ENCODE results near the gene THRAP3. TPM values are rescaled to one million over a fixed set of nuclear protein-coding genes. Genes with fewer than 3 reads are reported as not detected.
"Not testable (repeated sequence)": the region's sequence is repeated elsewhere in the genome, so short reads cannot be mapped to it uniquely, and the experiment has no call there.

Gene THRAP3
- total and polyA plus RNA-seq, 4 experiments from 2014 or later, result 58.5 to 130 (median 113) TPM

DNA sequence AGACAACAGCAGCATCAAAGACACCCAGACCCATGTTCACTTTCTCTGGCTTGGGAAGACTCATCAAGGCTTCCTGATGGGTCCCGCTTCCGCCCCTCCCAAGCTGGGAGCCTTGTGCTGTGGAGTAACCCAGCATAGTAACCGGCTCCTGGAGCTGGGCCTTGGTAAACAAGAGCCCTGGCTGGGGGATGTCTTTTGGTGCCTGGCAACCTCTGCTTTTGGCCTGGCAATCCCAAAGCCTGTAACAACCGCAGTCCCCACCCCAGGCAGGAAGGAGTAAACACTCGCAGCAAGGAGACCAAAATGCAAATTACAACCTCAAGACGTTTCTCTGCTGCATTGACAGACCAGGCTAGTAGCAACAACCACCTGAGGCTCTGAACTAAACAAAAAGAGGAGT is 16.9 kb upstream of the THRAP3 start:
- Histone ChIP-seq H3K9me3 (ENCODE audit: control insufficient read depth in 1 of 2, low read length in 2 of 2) (no peaks in the 10 kb centered on the region), H3K27me3 (ENCODE audit: insufficient read depth, low read length) (no peaks in the 10 kb centered on the region), H3K27ac (ENCODE audit: low read depth, low read length) (no peak overlapping the region), H3K4me3 (ENCODE audit: low read length in 2 of 2) (no peak overlapping the region), H3K4me1 (ENCODE audit: insufficient read depth, low read length) (no peaks in the 10 kb centered on the region), H3K36me3 (ENCODE audit: insufficient read depth, low read length) (no peaks in the 10 kb centered on the region)
- Mint-ChIP-seq H3K27ac (peak overlapping the region in 1 of 7 donors; percentile 12), H3K27me3 (peaks cover 0 to 1% of the 10 kb centered on the region in 2 donors), H3K9me3 (no peaks in the 10 kb centered on the region), H3K36me3 (no peaks in the 10 kb centered on the region), H3K4me3 (no peak overlapping the region), H3K4me1 (peaks cover 0 to 2% (median 0%) of the 10 kb centered on the region in 4 donors)
- CTCF ChIA-PET (ENCODE audit: partially characterized antibody), result interaction anchor here (1.2 kb wide), 1 partner anchor 17 kb away, joined by 3 read pairs; the partner anchor contains the start of gene THRAP3
- no peak for DNase-seq
- intact Hi-C loops (cut with micrococcal nuclease), result no loop called here
- POLR2A ChIA-PET (ENCODE audit: partially characterized antibody), result no interaction called here

DNA sequence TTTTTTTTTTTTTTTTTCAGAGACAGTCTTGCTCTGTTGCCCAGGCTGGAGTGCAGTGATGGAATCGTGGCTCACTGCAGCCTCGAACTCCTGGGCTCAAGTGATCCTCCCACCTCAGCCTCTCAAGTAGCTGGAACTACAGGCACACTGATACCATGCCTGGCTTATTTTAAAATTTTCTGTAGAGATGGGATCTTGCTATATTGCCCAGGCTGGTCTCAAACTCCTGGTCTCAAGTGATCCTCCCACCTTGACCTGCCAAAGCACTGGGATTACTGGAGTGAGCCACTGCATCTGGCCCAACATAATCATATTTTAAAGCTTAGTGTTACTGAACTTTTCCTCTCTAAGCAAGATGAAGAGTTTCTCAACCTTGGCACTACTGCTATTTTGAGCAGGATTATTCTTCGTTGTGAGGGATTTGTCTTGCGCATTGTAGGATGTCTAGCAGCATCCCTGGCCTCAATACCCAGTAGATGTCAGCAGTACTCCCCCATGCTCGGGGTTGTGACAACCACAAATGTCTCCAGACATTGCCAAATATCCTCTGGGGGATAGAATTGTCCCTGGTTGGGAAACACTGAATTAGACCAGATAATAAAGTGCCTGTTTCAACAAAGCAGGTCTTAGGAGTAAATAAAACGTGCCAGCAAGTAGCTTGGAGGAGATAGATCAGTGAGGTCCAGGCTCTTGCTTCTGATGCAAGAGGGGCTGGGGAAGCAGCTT is 15.1 kb upstream of the THRAP3 start:
- Mint-ChIP-seq H3K27me3 (no peaks in the 10 kb centered on the region), H3K4me1 (peaks cover 0 to 2% (median under 1%) of the 10 kb centered on the region in 4 donors), H3K36me3 (no peaks in the 10 kb centered on the region), H3K27ac (no peak overlapping the region), H3K4me3 (no peak overlapping the region), H3K9me3 (no peaks in the 10 kb centered on the region)
- Histone ChIP-seq H3K4me3 (ENCODE audit: low read length in 2 of 2) (no peak overlapping the region), H3K27ac (ENCODE audit: low read depth, low read length) (no peak overlapping the region), H3K4me1 (ENCODE audit: insufficient read depth, low read length) (no peaks in the 10 kb centered on the region), H3K9me3 (ENCODE audit: control insufficient read depth in 1 of 2, low read length in 2 of 2) (no peaks in the 10 kb centered on the region), H3K36me3 (ENCODE audit: insufficient read depth, low read length) (no peaks in the 10 kb centered on the region), H3K27me3 (ENCODE audit: insufficient read depth, low read length) (no peaks in the 10 kb centered on the region)
- DNase-seq, result no peak
- ChIA-PET POLR2A (ENCODE audit: partially characterized antibody) (no interaction called here), CTCF (ENCODE audit: partially characterized antibody) (no interaction called here)
- intact Hi-C loops (cut with micrococcal nuclease), result no loop called here

DNA sequence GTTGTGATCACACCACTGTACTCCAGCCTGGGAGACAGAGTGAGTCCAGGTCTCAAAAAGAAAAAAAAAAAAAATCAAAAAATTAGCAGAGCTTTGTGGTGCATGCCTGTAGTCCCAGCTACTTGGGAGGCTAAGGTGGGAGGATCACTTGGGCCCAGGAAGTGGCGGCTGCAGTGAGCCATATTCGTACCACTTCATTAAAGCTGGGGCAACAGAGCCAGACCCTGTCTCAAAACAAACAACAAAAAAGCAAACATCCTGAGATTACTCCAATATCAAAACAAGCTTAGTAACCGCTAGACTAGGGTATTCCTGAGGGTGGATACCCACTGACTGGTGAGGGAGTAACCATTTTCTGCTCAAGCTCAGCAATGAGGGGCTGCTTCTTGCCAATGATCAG is 12.9 kb upstream of the THRAP3 start:
- Mint-ChIP-seq H3K27ac (no peak overlapping the region), H3K27me3 (no peaks in the 10 kb centered on the region), H3K4me1 (peaks cover 0 to 2% (median under 1%) of the 10 kb centered on the region in 4 donors), H3K36me3 (no peaks in the 10 kb centered on the region), H3K9me3 (no peaks in the 10 kb centered on the region), H3K4me3 (no peak overlapping the region)
- no peak overlapping the region for H3K4me3 ChIP-seq (ENCODE audit: low read length in 2 of 2)
- H3K4me1 ChIP-seq (ENCODE audit: insufficient read depth, low read length), result no peaks in the 10 kb centered on the region
- H3K9me3 ChIP-seq (ENCODE audit: control insufficient read depth in 1 of 2, low read length in 2 of 2), result no peaks in the 10 kb centered on the region
- intact Hi-C loops (cut with micrococcal nuclease), result no loop called here
- no peak for DNase-seq
- POLR2A ChIA-PET (ENCODE audit: partially characterized antibody), result interaction anchor here (1.0 to 1.4 kb wide), 2 partner anchors 12 to 62 kb away, joined by 3 read pairs; partner anchors contain the start of gene TRAPPC3
- H3K36me3 ChIP-seq (ENCODE audit: insufficient read depth, low read length), result no peaks in the 10 kb centered on the region
- CTCF ChIA-PET (ENCODE audit: partially characterized antibody), result interaction anchor here (1.1 to 1.8 kb wide), 3 partner anchors 12 to 61 kb away, joined by 3 to 7 read pairs (median 4); no protein-coding TSS in a partner anchor
- no peaks in the 10 kb centered on the region for H3K27me3 ChIP-seq (ENCODE audit: insufficient read depth, low read length)
- no peak overlapping the region for H3K27ac ChIP-seq (ENCODE audit: low read depth, low read length)

GRCh38 chr1:36211841-36212240 is 12.4 kb upstream of the THRAP3 start:
- H3K4me3 Mint-ChIP-seq, result no peak overlapping the region
- H3K9me3 ChIP-seq (ENCODE audit: control insufficient read depth in 1 of 2, low read length in 2 of 2), result no peaks in the 10 kb centered on the region
- H3K27me3 ChIP-seq (ENCODE audit: insufficient read depth, low read length), result no peaks in the 10 kb centered on the region
- H3K27me3 Mint-ChIP-seq, result no peaks in the 10 kb centered on the region
- no peak overlapping the region for H3K27ac ChIP-seq (ENCODE audit: low read depth, low read length)
- no peak overlapping the region for H3K4me3 ChIP-seq (ENCODE audit: low read length in 2 of 2)
- no peaks in the 10 kb centered on the region for H3K4me1 ChIP-seq (ENCODE audit: insufficient read depth, low read length)
- no peak for DNase-seq
- H3K27ac Mint-ChIP-seq, result no peak overlapping the region
- no peaks in the 10 kb centered on the region for H3K36me3 Mint-ChIP-seq
- CTCF ChIA-PET (ENCODE audit: partially characterized antibody), result interaction anchor here (1.1 to 1.8 kb wide), 3 partner anchors 11 to 62 kb away, joined by 3 to 7 read pairs (median 4); no protein-coding TSS in a partner anchor
- intact Hi-C loops (cut with micrococcal nuclease), result no loop called here
- peaks cover 0 to 2% (median 0%) of the 10 kb centered on the region in 4 donors for H3K4me1 Mint-ChIP-seq
- no peaks in the 10 kb centered on the region for H3K9me3 Mint-ChIP-seq
- H3K36me3 ChIP-seq (ENCODE audit: insufficient read depth, low read length), result no peaks in the 10 kb centered on the region
- POLR2A ChIA-PET (ENCODE audit: partially characterized antibody), result interaction anchor here (1.0 to 1.4 kb wide), 2 partner anchors 11 to 63 kb away, joined by 3 read pairs; partner anchors contain the start of gene TRAPPC3

DNA sequence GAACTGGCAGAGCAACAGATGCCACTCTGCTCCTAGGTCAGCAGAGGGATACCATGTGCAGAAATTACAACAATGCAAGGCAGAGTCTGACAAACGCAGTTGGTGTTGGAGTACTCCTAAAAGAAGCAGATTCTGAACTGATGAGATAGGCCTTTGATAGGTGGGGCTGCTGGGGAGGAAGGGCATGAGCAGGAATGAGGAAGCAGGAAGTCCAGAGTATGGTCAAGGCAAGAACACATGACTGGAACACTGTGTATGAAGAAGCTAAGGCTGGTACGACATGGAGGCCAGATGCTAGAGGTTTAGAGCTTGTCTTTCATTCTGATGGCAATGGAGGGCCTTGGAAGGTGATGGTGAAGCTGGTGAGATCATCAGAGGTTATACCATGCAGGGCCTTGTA is 11.5 kb upstream of the THRAP3 start:
- no peak for DNase-seq
- Histone ChIP-seq H3K27me3 (ENCODE audit: insufficient read depth, low read length) (no peaks in the 10 kb centered on the region), H3K27ac (ENCODE audit: low read depth, low read length) (no peak overlapping the region), H3K4me3 (ENCODE audit: low read length in 2 of 2) (no peak overlapping the region), H3K9me3 (ENCODE audit: control insufficient read depth in 1 of 2, low read length in 2 of 2) (no peaks in the 10 kb centered on the region), H3K4me1 (ENCODE audit: insufficient read depth, low read length) (no peaks in the 10 kb centered on the region), H3K36me3 (ENCODE audit: insufficient read depth, low read length) (no peaks in the 10 kb centered on the region)
- intact Hi-C loops (cut with micrococcal nuclease), result no loop called here
- CTCF ChIA-PET (ENCODE audit: partially characterized antibody), result interaction anchor here (1.0 to 1.3 kb wide), 2 partner anchors 25 to 184 kb away, joined by 3 to 4 read pairs; no protein-coding TSS in a partner anchor
- Mint-ChIP-seq H3K27ac (peak overlapping the region in 1 of 7 donors; percentile 68), H3K9me3 (no peaks in the 10 kb centered on the region), H3K36me3 (no peaks in the 10 kb centered on the region), H3K4me1 (peaks cover 0 to 2% (median 0%) of the 10 kb centered on the region in 4 donors), H3K27me3 (no peaks in the 10 kb centered on the region), H3K4me3 (no peak overlapping the region)
- POLR2A ChIA-PET (ENCODE audit: partially characterized antibody), result no interaction called here

DNA sequence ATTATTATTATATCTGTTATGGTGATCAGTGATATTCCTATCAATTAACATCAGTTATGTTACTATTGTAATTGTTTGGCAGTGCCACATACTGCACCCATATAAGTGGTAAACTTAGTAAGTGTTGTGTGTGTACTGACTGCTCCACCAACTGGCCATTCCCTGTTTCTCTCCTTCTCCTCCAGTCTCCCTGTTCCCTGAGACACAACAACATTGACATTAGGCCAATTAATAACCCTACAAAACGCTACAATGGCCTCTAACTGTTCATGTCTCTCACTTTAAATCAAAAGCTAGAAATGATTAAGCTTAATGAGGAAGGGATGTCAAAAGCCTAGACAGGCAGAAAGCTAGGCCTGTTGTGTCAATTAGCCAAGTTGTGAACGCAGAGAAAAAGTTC is 6.6 kb upstream of the THRAP3 start:
- Histone ChIP-seq H3K4me1 (ENCODE audit: insufficient read depth, low read length) (peaks cover 5% of the 10 kb centered on the region), H3K27ac (ENCODE audit: low read depth, low read length) (no peak overlapping the region), H3K36me3 (ENCODE audit: insufficient read depth, low read length) (no peaks in the 10 kb centered on the region), H3K27me3 (ENCODE audit: insufficient read depth, low read length) (no peaks in the 10 kb centered on the region), H3K4me3 (ENCODE audit: low read length in 2 of 2) (no peak overlapping the region), H3K9me3 (ENCODE audit: control insufficient read depth in 1 of 2, low read length in 2 of 2) (no peaks in the 10 kb centered on the region)
- intact Hi-C loops (cut with micrococcal nuclease), result no loop called here
- POLR2A ChIA-PET (ENCODE audit: partially characterized antibody), result no interaction called here
- no peak for DNase-seq
- Mint-ChIP-seq H3K4me1 (peaks cover 0 to 2% (median 0%) of the 10 kb centered on the region in 4 donors), H3K27me3 (no peaks in the 10 kb centered on the region), H3K9me3 (peaks cover 0 to 2% (median 0%) of the 10 kb centered on the region in 8 donors), H3K36me3 (no peaks in the 10 kb centered on the region), H3K27ac (peak overlapping the region in 2 of 7 donors; percentile 9 to 21), H3K4me3 (no peak overlapping the region)
- CTCF ChIA-PET (ENCODE audit: partially characterized antibody), result no interaction called here

DNA sequence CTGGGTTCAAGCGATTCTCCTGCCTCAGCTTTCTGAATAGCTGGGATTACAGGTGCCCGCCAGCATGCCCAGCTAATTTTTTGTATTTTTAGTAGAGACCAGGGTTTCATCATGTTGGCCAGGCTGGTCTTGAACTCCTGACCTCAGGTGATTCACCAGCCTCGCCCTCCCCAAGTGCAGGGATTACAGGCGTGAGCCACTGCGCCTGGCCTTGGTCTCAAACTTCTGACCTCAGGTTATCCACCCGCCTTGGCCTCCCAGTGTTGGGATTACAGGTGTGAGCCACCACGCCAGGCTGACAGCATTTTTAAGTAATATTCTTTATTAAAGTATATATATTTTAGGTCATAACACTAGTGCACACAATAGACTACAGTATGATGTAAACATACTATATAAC is 2.3 kb upstream of the THRAP3 start:
- intact Hi-C loops (cut with micrococcal nuclease), result loop anchor here (5.0 kb wide), 1 partner anchor 1470 kb away; the partner anchor contains the start of gene CDCA8
- H3K27me3 Mint-ChIP-seq; H3K36me3 ChIP-seq (ENCODE audit: insufficient read depth, low read length); H3K4me3 ChIP-seq (ENCODE audit: low read length in 2 of 2); H3K9me3 ChIP-seq (ENCODE audit: control insufficient read depth in 1 of 2, low read length in 2 of 2); H3K4me3 Mint-ChIP-seq; H3K27ac ChIP-seq (ENCODE audit: low read depth, low read length); H3K9me3 Mint-ChIP-seq; H3K27me3 ChIP-seq (ENCODE audit: insufficient read depth, low read length); DNase-seq: not testable (repeated sequence)
- ChIA-PET CTCF (ENCODE audit: partially characterized antibody) (interaction anchor here (2.4 to 5.6 kb wide), 3 partner anchors 34 to 72 kb away, joined by 9 to 43 read pairs (median 23); partner anchors contain the start of gene TRAPPC3), POLR2A (ENCODE audit: partially characterized antibody) (interaction anchor here (4.2 kb wide), 1 partner anchor 61 kb away, joined by 68 read pairs; no protein-coding TSS in a partner anchor)
- Mint-ChIP-seq H3K36me3 (peaks cover 4 to 26% of the 10 kb centered on the region in 2 donors), H3K4me1 (peaks cover 15 to 38% (median 19%) of the 10 kb centered on the region in 4 donors), H3K27ac (peak overlapping the region in 2 of 7 donors; percentile 97 to 100)
- H3K4me1 ChIP-seq (ENCODE audit: insufficient read depth, low read length), result peaks cover 35% of the 10 kb centered on the region
